ENCODE results near the gene OSBPL6. TPM values are rescaled to one million over a fixed set of nuclear protein-coding genes. Genes with fewer than 3 reads are reported as not detected.

The OSBPL6 gene
- polyA plus RNA-seq, 1 donor from 2014 or later = 12.8 TPM

DNA sequence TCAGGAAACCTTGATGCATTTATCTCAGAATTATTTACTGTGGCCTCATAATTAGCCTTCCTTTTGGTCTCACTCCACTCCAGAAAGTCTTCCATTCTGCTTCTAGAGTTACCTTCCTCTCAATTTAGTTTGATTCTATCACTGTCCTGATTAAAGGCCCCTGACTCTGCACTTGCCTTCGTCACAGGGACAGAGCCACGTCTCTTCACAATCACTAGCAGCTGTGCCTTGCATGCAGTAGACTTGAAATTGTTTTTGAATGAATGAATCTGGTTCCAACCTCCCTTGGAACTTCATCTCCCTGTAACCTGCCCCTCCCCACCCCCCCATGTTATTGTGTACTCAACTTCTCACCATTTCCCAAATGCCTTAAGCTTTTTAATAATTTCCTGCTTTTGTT, 52.4 kb downstream of the OSBPL6 start:
- TF ChIP-seq SMC3 (conservative IDR thresholded peaks at IDR 0.05; ENCODE audit: poor library complexity) (no peak), EZH2 (IDR thresholded peaks at IDR 0.05; ENCODE audit: borderline replicate concordance, insufficient read depth, low read length, poor library complexity, severe bottlenecking) (no peak), POLR2AphosphoS5 (IDR thresholded peaks at IDR 0.05) (no peak), TAF1 (IDR thresholded peaks at IDR 0.05; ENCODE audit: low read depth) (no peak), EP300 (conservative IDR thresholded peaks at IDR 0.05; ENCODE audit: poor library complexity, severe bottlenecking) (no peak), RAD21 (conservative IDR thresholded peaks at IDR 0.05) (no peak), MXI1 (conservative IDR thresholded peaks at IDR 0.05; ENCODE audit: poor library complexity, severe bottlenecking) (no peak)
- TF ChIP-seq, protein P1, sequence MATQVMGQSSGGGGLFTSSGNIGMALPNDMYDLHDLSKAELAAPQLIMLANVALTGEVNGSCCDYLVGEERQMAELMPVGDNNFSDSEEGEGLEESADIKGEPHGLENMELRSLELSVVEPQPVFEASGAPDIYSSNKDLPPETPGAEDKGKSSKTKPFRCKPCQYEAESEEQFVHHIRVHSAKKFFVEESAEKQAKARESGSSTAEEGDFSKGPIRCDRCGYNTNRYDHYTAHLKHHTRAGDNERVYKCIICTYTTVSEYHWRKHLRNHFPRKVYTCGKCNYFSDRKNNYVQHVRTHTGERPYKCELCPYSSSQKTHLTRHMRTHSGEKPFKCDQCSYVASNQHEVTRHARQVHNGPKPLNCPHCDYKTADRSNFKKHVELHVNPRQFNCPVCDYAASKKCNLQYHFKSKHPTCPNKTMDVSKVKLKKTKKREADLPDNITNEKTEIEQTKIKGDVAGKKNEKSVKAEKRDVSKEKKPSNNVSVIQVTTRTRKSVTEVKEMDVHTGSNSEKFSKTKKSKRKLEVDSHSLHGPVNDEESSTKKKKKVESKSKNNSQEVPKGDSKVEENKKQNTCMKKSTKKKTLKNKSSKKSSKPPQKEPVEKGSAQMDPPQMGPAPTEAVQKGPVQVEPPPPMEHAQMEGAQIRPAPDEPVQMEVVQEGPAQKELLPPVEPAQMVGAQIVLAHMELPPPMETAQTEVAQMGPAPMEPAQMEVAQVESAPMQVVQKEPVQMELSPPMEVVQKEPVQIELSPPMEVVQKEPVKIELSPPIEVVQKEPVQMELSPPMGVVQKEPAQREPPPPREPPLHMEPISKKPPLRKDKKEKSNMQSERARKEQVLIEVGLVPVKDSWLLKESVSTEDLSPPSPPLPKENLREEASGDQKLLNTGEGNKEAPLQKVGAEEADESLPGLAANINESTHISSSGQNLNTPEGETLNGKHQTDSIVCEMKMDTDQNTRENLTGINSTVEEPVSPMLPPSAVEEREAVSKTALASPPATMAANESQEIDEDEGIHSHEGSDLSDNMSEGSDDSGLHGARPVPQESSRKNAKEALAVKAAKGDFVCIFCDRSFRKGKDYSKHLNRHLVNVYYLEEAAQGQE (IDR thresholded peaks at IDR 0.05; ENCODE audit: borderline replicate concordance) = no peak
- TF ChIP-seq, protein P2, sequence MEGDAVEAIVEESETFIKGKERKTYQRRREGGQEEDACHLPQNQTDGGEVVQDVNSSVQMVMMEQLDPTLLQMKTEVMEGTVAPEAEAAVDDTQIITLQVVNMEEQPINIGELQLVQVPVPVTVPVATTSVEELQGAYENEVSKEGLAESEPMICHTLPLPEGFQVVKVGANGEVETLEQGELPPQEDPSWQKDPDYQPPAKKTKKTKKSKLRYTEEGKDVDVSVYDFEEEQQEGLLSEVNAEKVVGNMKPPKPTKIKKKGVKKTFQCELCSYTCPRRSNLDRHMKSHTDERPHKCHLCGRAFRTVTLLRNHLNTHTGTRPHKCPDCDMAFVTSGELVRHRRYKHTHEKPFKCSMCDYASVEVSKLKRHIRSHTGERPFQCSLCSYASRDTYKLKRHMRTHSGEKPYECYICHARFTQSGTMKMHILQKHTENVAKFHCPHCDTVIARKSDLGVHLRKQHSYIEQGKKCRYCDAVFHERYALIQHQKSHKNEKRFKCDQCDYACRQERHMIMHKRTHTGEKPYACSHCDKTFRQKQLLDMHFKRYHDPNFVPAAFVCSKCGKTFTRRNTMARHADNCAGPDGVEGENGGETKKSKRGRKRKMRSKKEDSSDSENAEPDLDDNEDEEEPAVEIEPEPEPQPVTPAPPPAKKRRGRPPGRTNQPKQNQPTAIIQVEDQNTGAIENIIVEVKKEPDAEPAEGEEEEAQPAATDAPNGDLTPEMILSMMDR (IDR thresholded peaks at IDR 0.05; ENCODE audit: poor library complexity, severe bottlenecking) = no peak
- Histone ChIP-seq H3K79me2 (replicated peaks; ENCODE audit: insufficient read depth, low read length) (no peaks in the 10 kb centered on the region), H3F3A (ENCODE audit: insufficient read depth, low read length, poor library complexity, severe bottlenecking) (peaks cover 13% of the 10 kb centered on the region), H3K27me3 (ENCODE audit: insufficient read depth, low read depth, low read length) (no peaks in the 10 kb centered on the region), H3K4me2 (ENCODE audit: low read length) (no peak overlapping the region), H2AFZ (ENCODE audit: low read depth, low read length) (no peak overlapping the region), H3K9me3 (ENCODE audit: low read length) (no peaks in the 10 kb centered on the region), H4K20me1 (ENCODE audit: insufficient read depth) (no peaks in the 10 kb centered on the region), H3K36me3 (ENCODE audit: insufficient read depth, low read length) (no peaks in the 10 kb centered on the region), H3K27ac (ENCODE audit: low read length) (no peak overlapping the region), H3K4me3 (ENCODE audit: low read length) (no peak overlapping the region), H3K9ac (ENCODE audit: low read length) (no peak overlapping the region), H3K9me2 (ENCODE audit: insufficient read depth, low read length) (no peaks in the 10 kb centered on the region)

DNA sequence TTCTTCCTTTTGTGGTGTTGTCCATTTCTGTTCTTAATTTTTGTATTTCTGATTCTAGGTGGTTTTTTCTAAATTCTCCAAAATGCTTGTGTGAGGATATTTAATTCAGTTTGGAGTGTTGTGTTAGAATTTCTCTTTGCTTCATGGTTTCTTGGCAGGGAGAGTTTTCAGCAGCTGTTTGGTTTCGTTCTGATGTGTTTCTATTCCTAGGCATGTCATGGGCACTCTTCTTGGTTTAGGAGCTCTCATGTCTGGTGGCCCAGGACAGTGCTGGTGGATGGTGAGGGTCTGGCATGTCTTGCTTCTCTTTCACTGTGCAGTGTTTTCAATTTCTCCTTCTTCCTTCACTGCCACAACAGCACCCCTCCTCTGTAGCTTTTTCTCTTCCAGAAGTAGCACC, 52.9 kb downstream of the OSBPL6 start:
- H3K27me3 ChIP-seq (ENCODE audit: insufficient read depth, low read depth, low read length) = no peaks in the 10 kb centered on the region
- no peak for TF ChIP-seq POLR2AphosphoS5 (IDR thresholded peaks at IDR 0.05)
- TF ChIP-seq, protein P1 (IDR thresholded peaks at IDR 0.05; ENCODE audit: borderline replicate concordance) = no peak
- TF ChIP-seq MXI1 (conservative IDR thresholded peaks at IDR 0.05; ENCODE audit: poor library complexity, severe bottlenecking) = no peak
- H3K9ac ChIP-seq (ENCODE audit: low read length) = no peak overlapping the region
- no peak overlapping the region for H3K4me2 ChIP-seq (ENCODE audit: low read length)
- H3K36me3 ChIP-seq (ENCODE audit: insufficient read depth, low read length) = no peaks in the 10 kb centered on the region
- H4K20me1 ChIP-seq (ENCODE audit: insufficient read depth) = no peaks in the 10 kb centered on the region
- H3F3A ChIP-seq (ENCODE audit: insufficient read depth, low read length, poor library complexity, severe bottlenecking) = peaks cover 13% of the 10 kb centered on the region
- no peak overlapping the region for H3K4me3 ChIP-seq (ENCODE audit: low read length)
- no peak overlapping the region for H3K27ac ChIP-seq (ENCODE audit: low read length)
- H2AFZ ChIP-seq (ENCODE audit: low read depth, low read length) = no peak overlapping the region
- H3K9me2 ChIP-seq (ENCODE audit: insufficient read depth, low read length) = no peaks in the 10 kb centered on the region
- no peaks in the 10 kb centered on the region for H3K9me3 ChIP-seq (ENCODE audit: low read length)
- no peaks in the 10 kb centered on the region for H3K79me2 ChIP-seq (replicated peaks; ENCODE audit: insufficient read depth, low read length)
